Activated CD8-positive, alpha-beta memory T cell treated with anti-CD3 and anti-CD28 coated beads, Interleukin-2, amount 50 U/mL, for 24 hours (primary cell): ENCODE data around the gene TMEM114.

Source experiments
- DNase-seq: peaks from one replicate; pipeline ENCODE4 v3.0.0-alpha.2; 2020; ENCODE audit errors: extremely low read depth

The TMEM114 gene

GRCh38 chr16:8550728-8551387 lies 39.5 kb downstream of the TMEM114 start:
- DNase-seq = no peak

DNA sequence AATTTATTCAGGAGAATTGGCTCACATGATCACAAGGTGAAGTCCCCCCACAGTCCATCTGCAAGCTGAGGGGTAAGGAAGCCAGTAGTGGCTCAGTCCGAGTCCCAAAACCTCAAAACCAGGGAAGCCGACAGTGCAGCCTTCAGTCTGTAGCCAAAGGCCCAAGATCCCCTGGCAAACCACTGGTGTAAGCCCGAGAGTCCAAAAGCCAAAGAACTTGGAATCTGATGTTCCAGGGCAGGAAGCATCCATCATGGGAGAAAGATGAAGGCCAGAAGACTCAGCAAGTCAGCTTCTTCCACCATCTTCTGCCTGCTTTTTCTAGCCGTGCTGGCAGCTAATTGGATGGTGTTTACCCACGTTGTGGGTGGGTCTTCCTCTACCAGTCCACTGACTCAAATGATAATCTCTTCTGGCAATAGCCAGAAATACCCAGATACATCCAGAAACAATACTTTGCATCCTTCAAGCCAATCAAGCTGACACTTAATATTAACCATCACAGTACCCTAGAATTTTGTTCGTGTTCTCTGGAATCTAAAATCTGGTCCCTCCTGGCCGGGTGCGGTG lies 40.4 kb downstream of the TMEM114 start:
- DNase-seq = no peak

DNA sequence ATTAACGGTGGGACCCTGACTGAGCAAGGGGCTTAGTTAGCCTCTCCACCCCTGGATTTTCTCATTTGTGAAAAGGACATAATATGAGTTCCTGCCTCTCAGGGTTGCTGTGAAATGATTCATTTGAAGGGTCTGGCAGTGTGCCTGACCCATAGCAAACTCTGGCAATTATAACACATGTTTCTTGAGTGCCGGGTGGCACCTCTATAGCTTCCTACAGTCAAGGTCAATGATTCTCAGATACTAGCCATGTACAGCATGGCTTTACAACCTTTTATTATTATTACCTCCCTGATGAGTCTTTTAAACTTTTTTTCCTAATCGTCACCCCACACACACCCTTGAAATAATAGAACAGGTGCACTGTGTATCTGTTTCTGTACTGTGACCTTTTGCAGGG lies 42.1 kb downstream of the TMEM114 start:
- DNase-seq = no peak

DNA sequence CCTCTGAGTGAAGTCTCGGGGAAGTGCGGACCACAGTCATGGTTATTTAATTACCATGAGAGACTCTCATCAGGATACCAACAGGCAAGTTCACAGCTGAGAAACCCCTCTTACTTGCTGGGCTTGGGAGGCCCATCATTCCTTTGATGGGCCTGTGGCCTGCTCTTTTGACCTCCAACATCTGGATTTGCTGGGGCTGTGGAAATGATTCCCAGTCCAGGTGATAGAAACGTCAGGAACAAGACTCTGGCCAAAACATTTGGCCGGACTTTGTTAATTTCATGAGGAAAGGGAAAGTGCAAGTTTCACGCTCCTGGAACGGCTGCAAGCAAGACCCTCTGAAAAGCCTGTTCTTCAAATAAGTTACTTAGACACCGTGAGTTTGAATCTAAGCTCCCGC lies 42.5 kb downstream of the TMEM114 start:
- no peak for DNase-seq

DNA sequence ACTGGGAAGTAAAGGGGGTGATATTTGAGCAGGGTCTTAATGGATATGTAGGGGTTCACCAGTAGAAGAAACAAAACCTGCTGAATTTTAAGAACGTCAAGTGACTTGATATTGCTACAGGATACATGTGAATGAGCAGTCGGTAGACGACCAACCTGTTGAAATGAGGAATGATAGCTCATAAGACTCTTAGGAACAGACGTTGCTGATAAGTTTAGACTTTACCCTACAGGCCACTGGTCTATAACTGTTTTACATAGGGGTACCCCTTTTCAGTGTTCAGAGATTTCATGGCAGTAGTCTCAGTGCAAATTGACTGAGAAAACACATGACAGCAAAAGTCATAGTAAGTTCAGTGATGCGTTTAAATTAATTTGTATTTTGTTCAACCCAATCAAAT lies 45.9 kb downstream of the TMEM114 start:
- no peak for DNase-seq

DNA sequence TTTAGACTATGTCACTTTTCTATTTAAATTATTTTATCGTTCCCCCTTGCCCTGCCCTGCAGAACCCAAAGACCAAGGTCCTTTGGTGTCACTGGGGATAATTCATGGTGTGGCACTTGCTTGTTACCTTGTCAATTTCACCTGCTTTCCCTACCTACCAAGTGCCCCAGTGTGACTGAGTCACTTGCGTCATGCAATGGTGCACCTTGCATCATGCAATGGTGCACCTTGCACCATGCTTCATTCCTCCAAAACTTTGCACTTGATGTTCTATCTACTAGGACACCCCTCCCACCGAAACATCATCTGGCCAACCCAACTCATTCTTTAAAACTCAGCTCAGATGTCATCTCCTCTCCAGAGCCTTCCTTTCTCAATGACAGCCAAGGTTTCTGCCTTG lies 47.1 kb downstream of the TMEM114 start:
- no peak for DNase-seq

GRCh38 chr16:8542393-8542792 lies 47.9 kb downstream of the TMEM114 start:
- no peak for DNase-seq

DNA sequence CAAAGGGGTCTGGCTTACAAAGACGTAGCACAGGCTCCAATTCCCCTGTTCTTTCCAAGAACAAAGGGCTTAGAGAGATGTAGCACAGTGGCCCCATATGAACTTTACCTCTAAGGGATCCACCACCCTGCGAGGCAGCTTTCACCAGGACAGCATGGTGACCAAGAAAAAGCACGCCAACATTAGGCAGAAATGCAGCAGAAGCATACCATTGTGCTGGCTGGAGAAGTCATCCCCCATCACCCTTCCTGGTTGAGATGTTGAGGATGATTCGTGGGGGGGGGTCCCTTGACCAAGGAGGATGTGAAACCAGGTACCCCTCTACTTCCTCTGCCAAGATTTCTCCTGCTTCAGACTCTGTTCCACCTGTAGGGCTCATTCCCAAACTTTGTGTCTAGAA lies 48.4 kb downstream of the TMEM114 start:
- DNase-seq = no peak

GRCh38 chr16:8537691-8538342 lies 52.5 kb downstream of the TMEM114 start:
- no peak for DNase-seq

GRCh38 chr16:8533509-8533908 lies 56.8 kb downstream of the TMEM114 start:
- no peak for DNase-seq

- DNase-seq = no peak
Observed at GRCh38 chr16:8530752-8531384, 59.4 kb downstream of the TMEM114 start.

GRCh38 chr16:8528471-8528870 lies 61.8 kb downstream of the TMEM114 start:
- no peak for DNase-seq

GRCh38 chr16:8523932-8524331 lies 66.4 kb downstream of the TMEM114 start:
- DNase-seq = no peak

- no peak for DNase-seq
Observed at GRCh38 chr16:8522757-8523156, 67.6 kb downstream of the TMEM114 start.

- DNase-seq = no peak
Observed at GRCh38 chr16:8519643-8520042, 70.7 kb downstream of the TMEM114 start.
